Left lobe of liver (tissue), 2 donors: Measurements from ENCODE around the gene CD81. TPM values are rescaled to one million over a fixed set of nuclear protein-coding genes. Genes with fewer than 3 reads are reported as not detected.
"Not testable (repeated sequence)": the region's sequence is repeated elsewhere in the genome, so short reads cannot be mapped to it uniquely, and the experiment has no call there.

ENCODE experiments used
- ATAC-seq: fragments of 200-7000 bp; cut with Tn5 transposase; one replicate; pipeline ENCODE4 v1.9.1; 2020; ENCODE audit warnings: mild to moderate bottlenecking, moderate library complexity
- DNase-seq: peaks from one replicate; pipeline ENCODE4 v3.0.0-alpha.2; 2020; ENCODE audit warnings: low spot score
- total RNA-seq: library from RNA; stranded (reverse); gene quantifications from one replicate; pipeline ENCODE4 v1.2.1, GENCODE V29; 2021
- donor health status: DM: no; HTN: no; CAD: no; lungs with moderate emphysema.
- donor health status: DM: no; HTN: yes; CAD: no.

Gene CD81
- total RNA-seq, 1 donor from 2014 or later = 564 TPM

- ATAC-seq (no peak), DNase-seq (no peak)
Observed at GRCh38 chr11:2355000-2355644, 22.0 kb upstream of the CD81 start.

GRCh38 chr11:2357246-2357645 is 19.9 kb upstream of the CD81 start:
- no peak for ATAC-seq

GRCh38 chr11:2357651-2358050 is 19.5 kb upstream of the CD81 start:
- DNase-seq, ATAC-seq: not testable (repeated sequence)

More at GRCh38 chr11:2357246-2357645, 19.9 kb upstream of the CD81 start:
- no peak for DNase-seq

GRCh38 chr11:2358754-2359442 is 18.2 kb upstream of the CD81 start:
- DNase-seq (no peak), ATAC-seq (no peak)

DNA sequence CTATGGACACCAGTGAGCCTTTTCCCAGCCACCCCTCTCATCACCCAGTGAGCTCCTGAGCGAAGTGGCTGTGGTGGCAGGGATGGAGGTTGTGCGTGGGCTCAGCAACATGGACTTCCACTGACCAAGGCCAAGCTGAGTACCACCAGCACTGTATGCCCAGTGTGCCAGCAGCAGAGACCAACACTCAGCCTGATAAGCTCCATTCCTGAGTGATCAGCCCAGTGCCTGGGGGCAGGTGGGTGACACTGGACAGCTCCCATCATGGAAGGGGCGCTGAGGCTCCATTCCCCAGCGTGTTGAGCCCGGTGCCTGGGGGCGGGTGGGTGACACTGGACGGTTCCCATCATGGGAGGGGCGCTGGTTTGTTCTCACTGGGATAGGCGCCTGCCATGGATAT is 17.6 kb upstream of the CD81 start:
- no peak for ATAC-seq

DNA sequence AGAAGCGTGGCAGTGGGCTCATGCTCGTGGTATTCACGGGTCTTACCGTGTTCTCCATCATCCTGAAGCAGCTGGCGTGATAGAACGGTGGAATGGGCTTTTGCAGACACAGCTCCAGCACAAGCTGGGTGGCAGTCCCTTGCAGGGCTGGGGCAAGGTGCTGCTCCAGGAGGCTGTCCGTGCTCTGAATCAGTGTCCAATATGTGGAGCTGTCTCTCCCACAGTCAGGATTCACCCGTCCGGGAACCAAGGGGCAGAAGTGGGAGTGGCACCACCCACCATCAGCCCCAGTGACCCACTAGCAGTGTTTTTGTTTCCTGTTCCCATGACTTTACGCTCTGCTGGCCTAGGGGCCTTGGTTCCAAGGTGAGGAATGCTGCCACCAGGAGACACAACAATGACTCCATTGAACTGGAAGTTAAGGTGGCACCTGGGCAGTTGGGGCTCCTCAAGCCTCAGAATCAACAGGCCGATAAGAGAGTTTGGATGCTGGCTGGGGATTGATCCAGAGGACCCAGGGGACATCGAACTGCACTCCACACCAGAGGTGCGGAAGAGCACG is 16.9 kb upstream of the CD81 start:
- ATAC-seq (no peak), DNase-seq (no peak)

More for the DNA sequence above, 17.6 kb upstream of the CD81 start:
- no peak for DNase-seq

- no peak for ATAC-seq
- DNase-seq = no peak
Observed at GRCh38 chr11:2361565-2361964, 15.5 kb upstream of the CD81 start.

DNA sequence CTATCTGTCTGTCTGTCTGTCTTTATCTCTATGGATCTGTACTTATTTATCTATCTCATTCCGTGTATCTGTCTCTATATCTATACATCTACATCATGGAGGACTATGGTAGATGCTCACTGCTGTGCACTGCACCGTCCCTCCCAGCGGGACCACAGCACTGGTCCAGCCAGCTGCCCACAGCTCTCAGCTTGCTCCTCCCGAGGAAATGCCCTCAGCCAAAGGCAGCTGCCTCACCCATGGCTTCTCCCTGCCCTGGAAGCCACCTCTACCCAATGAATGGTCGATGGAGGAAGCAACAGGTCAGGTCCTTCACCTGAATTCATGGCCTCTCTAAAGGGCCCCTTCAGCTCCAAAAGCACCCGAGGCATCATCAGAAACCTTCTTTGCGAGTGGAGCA is 14.7 kb upstream of the CD81 start:
- no peak for DNase-seq
- ATAC-seq = no peak

DNA sequence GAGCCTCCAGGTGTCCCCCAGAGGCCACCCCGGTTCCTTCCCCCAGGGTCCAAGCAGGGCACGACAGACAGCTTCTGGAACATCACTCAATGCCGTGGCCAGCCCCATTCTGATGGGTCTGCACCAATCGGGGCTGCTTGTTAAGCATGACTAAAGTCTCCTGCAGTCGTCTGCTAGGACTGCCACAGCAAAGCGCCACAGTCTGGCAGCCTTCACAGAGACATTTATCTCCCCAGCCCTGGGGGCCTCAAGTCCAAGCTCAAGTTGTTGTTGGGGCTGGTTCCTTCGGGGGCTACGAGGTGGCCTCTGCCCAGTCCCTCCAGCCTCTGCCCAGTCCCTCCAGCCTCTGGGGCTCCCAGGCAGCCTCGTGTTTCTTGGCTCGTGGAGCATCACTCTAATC is 14.0 kb upstream of the CD81 start:
- ATAC-seq (no peak), DNase-seq (no peak)

GRCh38 chr11:2363577-2364370 is 13.3 kb upstream of the CD81 start:
- no peak for DNase-seq
- ATAC-seq = no peak

DNA sequence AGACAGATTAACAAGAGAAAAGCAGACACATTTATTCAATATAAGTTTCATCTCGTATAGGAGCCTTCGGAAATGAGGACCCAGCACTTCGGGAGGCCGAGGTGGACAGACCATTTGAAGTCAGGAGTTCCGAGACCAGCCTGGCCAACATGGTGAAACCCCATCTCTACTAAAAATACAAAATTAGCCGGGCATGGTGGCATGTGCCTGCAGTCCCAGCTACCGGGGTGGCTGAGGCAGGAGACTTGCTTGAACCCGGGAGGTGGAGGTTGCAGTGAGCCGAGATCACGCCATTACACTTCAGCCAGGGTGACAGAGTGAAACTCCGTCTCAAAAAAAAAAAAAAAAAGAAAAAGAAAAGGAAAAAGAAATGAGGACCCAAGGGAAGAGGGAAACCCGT is 12.7 kb upstream of the CD81 start:
- ATAC-seq, DNase-seq: not testable (repeated sequence)

GRCh38 chr11:2365571-2366210 is 11.4 kb upstream of the CD81 start:
- no peak for DNase-seq
- ATAC-seq = no peak

DNA sequence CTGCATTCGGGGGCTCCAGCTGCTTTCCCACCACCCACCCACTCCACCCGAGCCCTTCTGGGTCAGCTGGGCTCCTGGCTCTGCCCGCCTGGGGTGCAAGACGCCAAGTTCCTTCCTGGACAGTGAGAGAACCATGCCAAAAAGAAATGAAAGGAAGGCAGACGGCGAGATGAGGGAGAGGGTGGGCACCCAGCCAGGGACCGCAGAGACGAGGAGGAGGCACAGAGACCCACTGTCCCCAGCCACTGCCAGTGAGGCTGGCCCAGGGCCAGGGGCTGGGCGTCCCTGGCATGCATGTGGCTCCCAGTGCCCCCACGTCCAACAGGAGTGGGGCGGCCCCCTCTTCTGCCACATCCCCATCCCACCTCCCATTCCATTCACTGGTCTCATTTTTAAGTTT is 10.8 kb upstream of the CD81 start:
- no peak for DNase-seq
- ATAC-seq = no peak

- ATAC-seq = no peak
Observed at GRCh38 chr11:2366733-2367132, 10.4 kb upstream of the CD81 start.

DNA sequence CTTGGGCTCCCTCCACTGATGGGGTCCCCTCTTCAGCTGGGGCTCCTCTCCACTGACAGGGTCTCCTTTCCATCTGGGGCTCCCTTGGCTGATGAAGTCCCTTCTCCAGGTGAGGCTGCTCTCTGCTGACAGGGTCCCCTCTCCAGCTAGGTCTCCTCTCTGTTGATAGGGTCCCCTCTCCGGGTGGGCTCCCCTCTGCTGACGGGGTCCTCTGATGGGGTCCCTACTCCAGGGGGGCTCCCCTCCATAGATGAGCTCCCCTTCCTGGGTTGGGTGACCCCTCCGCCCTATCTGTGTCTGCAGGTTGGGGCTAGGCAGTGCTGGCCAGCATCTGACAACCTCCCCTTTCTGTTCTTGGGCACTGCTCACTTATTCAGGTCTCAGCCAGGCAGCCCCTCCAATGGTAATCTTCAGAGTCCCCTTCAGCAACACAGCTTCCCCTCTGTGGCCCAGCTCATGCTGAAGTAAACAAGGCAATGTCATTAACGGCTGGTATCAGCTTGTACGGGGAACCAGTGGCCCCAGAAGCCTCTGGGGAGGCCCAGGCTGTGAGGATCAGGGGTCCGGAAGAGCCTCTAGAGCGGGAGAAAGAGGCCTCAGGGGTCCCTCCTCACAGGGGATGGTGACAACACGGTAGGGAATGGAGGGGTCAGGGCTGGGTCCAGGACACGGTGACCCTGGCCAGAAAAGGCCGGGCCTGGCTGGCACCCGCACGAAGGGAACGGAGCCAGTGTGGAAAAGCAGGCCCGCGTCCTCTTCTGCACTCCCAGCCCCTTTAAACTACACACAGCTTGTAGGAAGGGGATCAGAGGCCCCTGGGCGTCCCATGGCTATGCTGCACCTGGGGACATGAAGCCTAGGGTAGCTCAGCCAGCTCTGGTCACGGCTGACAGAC is 9.6 kb upstream of the CD81 start:
- peak; percentile 67 for ATAC-seq
- DNase-seq = peak; percentile 73

More at GRCh38 chr11:2366733-2367132, 10.4 kb upstream of the CD81 start:
- no peak for DNase-seq

GRCh38 chr11:2368178-2368850 is 8.8 kb upstream of the CD81 start:
- DNase-seq = no peak
- ATAC-seq = no peak

- no peak for ATAC-seq
Observed at GRCh38 chr11:2368851-2369180, 8.3 kb upstream of the CD81 start.

GRCh38 chr11:2369320-2369719 is 7.8 kb upstream of the CD81 start:
- peak; percentile 51 for ATAC-seq
- no peak for DNase-seq

More at GRCh38 chr11:2368851-2369180, 8.3 kb upstream of the CD81 start:
- no peak for DNase-seq

DNA sequence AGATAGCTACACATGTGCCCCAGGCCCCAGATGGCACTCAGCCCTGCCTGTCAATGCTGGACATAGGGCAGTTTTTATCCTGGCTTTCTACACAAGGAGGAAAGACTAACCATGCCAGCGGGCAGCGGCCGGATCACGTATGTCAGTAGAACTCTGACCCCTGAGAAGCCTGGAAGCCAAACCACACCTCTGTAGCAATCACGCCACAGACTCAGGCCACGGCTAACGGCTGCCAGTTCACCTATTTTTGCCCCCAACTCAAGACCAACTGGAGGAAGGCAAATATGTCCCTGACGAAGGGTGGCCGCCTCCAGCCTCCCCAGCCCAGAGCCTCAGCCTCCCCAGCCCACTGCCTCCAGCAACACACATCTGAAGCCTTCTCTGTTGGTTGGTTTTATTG is 7.2 kb upstream of the CD81 start:
- ATAC-seq (peak; percentile 86), DNase-seq (peak; percentile 93)
